ENCODE results near the gene TANC1.

- TF ChIP-seq, protein P1, sequence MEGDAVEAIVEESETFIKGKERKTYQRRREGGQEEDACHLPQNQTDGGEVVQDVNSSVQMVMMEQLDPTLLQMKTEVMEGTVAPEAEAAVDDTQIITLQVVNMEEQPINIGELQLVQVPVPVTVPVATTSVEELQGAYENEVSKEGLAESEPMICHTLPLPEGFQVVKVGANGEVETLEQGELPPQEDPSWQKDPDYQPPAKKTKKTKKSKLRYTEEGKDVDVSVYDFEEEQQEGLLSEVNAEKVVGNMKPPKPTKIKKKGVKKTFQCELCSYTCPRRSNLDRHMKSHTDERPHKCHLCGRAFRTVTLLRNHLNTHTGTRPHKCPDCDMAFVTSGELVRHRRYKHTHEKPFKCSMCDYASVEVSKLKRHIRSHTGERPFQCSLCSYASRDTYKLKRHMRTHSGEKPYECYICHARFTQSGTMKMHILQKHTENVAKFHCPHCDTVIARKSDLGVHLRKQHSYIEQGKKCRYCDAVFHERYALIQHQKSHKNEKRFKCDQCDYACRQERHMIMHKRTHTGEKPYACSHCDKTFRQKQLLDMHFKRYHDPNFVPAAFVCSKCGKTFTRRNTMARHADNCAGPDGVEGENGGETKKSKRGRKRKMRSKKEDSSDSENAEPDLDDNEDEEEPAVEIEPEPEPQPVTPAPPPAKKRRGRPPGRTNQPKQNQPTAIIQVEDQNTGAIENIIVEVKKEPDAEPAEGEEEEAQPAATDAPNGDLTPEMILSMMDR (IDR thresholded peaks at IDR 0.05), result no peak
- no peak for TF ChIP-seq POLR2A (IDR thresholded peaks at IDR 0.05)
Observed at GRCh38 chr2:159281002-159281401, 312.6 kb downstream of the TANC1 start.
